TTC549 (cell line): ENCODE results near the gene NANP.
"Not testable (repeated sequence)": the region's sequence is repeated elsewhere in the genome, so short reads cannot be mapped to it uniquely, and the experiment has no call there.

Source experiments
- FAIRE-seq: peaks from 2 replicates; lab custom pipeline; 2012; peaks lifted over from hg19 to GRCh38; lab: Jason Lieb, UNC

NANP gene

DNA sequence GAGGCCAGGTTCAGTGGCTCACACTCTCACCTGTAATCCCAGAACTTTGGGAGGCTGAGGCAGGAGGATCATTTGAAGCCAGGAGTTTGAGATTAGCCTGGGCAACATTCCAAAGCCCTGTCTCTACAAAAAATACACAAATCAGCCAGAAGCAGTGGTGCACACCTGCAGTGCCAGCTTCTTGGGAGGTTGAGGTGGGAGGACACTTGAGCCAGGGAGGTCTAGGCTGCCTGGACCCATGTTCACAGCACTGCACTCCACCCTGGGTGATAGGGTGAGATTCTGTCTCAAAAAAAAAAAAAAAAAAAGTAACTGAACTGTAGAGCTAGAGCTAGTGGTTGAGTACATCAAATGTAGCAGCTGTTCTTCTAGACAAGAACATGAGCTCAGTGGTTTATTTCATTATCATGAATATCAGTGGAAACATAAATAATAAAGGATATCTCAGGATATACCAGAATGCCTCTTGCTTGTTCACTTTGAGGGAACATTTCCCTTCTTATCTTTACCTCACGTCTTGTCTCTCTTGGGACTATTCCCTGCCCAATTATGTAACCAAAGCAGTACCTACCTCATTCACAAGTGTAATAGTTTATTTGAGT, 17.6 kb downstream of the NANP start:
- FAIRE-seq, result no peak

DNA sequence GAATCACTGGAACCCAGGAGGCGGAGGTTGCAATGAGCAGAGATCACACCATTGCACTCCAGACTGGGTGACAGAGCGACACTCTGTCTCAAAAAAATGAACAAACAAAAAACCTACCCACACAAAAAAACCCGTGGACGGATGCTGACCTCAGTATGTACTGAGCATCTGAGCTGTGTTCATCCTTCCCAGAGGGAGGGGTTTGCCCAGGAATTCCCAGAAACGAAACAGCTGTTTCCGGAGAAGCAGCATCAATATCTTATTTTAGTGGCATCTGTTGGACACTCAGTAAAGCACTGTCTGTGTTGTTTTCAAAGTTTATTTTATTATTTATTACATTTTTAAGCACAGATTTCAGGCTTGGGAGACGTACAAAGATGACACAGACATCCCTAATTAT, 18.7 kb downstream of the NANP start:
- no peak for FAIRE-seq

DNA sequence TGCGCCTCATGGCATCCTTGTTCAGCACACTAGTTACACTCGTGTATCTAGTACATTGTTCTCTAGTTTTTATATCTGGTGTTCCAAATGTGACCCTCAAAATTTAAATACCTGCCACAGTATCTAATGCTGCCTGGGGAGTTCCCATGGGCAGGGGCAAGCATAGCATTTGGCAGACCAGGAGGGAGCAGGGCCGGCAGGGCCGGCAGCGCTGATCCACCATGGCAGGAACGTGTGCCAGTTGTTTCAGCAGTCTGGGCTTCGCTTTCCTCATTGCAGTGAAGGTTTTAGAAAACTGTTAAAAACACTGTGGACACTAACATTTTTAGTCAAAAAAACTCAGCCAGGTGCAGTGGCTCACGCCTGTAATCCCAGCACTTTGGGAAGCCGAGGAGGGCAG, 19.2 kb downstream of the NANP start:
- FAIRE-seq, result no peak

DNA sequence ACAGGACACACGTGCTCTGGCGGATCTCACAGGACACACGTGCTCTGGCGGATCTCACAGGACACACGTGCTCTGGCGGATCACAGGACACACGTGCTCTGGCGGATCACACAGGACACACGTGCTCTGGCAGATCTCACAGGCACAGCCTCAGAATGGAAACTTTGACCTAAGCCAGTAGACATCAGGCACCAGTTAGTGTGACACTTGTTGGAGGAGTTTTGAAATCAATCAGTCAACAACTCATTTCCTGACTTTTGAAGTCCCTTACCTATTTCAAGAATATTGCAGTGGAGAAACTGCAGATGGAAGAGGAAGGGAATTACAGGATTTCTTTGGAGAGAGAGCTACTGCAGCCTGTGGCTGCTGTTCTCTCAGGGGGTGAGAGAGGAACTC, 20.9 kb downstream of the NANP start:
- not testable (repeated sequence) for FAIRE-seq

DNA sequence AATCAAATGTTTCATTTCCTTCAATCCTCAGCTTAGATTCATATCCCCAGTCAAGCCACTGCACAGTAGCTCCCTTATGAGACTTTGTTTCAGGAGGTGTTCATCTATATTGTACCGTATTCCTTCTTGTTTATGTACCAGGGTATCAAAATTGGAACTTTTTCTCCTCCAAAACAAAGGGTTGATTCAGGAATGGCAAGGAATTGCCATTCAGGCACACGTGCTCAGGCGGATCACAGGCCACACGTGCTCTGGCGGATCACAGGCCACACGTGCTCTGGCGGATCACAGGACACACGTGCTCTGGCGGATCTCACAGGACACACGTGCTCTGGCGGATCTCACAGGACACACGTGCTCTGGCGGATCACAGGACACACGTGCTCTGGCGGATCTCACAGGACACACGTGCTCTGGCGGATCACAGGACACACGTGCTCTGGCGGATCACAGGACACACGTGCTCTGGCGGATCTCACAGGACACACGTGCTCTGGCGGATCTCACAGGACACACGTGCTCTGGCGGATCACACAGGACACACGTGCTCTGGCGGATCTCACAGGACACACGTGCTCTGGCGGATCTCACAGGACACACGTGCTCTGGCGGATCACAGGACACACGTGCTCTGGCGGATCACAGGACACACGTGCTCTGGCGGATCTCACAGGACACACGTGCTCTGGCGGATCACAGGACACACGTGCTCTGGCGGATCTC, 21.5 kb downstream of the NANP start:
- FAIRE-seq, result not testable (repeated sequence)

DNA sequence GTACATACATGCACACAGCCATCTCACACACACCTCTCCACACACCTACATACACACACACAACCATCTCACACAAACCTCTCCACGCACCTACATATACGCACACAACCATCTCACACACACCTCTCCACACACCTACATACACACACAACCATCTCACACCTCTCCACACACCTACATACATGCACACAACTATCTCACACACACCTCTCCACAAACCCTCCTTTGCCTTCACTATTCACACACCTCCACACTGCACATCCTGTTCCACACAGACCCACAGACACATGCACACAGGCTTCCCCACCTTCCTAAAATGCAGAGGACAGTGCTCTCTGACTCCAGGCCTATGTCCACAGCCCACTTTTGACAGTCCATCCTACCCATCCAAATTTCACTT, 22.2 kb downstream of the NANP start:
- FAIRE-seq, result no peak

DNA sequence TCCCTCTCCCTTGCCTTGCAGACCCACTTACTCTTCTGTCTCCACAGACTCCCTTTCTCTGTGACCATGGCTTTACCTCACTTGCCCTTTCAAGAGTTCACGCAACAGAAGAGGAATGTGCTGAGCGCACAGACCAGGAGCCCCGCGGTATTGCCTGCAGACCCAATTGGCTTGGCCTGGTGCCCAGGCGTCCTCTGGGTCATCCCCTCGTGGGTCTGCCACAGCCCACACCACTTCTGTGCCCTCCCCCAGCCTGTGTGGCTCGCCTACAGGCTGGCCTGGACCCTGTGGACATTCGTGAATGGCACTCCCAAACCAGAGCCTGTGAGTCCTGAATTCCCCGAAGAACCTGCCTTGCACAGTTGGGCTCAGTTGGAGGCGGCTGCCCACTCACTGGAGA, 23.2 kb downstream of the NANP start:
- no peak for FAIRE-seq

DNA sequence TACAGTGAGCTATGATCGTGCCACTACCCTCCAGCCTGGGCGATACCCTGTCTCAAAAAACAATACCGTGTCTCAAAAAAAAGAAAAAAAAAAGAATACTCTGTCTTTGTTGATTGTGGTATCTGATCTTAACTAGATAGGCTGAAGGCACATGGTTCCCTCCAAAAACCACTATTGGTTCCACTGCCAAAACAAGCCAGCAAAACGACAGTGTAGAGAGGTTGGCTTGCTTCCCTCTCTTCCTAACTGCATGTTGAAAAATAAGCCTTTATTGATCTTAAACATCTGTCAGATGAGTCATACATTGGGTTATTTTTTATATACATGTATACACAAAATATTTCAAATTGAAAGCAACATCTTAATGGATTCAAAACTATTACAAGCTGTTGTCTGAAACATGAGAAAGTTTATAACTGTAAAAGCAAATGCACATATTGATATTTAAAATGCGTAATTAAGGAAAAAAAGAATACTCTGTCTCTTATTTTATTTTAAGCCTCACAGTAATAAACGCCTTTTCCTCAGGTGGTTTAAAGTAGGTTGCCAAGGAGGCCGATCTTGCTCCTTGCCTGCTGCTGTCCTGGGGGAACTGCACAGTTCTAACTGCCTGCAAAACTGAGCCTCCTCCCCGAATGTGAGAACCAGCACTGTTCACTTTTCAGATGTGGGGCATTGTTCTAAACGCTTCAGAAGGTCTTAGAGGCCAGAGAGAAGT, 31.5 kb downstream of the NANP start:
- no peak for FAIRE-seq

DNA sequence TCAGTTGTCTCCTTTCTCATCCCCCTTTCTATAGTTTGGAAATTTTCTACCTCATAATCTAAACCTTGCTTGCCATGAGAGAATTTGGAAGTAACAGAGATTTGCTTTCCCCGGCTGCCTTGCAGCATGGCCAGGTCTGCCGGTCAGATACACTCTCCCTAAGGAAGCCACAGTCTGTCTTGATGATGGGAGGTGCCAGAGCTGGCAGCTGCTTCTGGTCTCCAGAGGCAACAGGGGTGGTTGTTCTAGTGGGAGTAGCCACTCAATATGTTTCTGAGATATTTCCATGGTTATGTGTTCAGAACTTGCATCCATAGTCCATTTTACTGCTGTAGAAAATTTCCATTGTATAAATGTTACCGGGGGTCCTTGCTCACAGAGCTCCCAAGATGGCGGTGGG, 33.0 kb downstream of the NANP start:
- not testable (repeated sequence) for FAIRE-seq

DNA sequence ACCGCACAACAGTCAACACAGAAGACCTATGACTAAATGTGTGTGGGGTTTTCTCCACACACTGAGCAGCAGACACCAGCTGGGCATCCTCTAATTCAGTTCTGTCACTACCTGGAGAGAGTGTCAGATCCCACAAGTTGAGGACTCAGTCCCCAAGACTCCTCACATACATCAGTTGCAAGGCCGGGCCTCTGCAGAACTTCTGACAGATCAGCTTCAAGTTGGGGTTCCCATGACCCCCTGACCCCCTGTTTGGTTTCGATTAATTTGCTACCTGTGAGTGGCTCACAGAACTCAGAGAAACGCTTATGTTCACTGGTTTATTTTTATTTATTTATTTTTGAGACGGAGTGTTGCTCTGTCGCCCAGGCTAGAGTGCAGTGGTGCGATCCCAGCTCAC, 35.3 kb downstream of the NANP start:
- FAIRE-seq, result no peak

DNA sequence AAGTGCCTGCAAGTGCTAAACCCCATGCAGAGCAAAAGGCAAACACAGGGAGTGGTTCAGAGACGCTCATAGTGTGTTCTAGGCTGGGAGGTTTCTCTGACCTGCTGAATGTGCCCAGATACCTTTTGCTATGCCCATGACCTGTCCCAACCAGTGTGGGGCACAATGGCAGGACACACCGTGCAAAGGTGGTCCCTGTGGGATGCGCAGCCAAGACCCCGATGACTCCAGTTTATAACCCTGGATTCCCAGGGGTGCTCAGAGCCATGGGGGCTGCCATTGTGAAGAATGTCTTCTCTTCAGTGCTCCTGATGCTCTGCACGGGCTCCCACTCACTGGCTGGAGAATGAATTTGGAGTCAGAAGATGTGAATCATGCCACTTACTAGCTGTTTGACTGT, 36.3 kb downstream of the NANP start:
- no peak for FAIRE-seq

DNA sequence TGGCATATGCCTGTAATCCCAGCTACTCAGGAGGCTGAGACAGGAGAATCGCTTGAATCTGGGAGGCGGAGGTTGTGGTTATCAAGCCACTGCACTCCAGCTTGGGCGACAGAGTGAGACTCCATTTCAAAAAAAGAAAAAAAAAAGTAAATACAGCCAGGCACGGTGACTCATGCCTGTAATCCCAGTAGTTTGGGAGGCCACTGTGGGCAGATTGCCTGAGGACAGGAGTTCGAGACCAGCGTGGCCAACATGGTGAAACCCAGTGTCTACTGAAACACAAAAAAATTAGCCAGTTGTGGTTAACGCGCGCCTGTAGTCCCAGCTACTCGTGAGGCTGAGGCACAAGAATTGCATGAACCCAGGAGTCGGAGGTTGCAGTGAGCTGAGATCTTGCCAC, 36.9 kb downstream of the NANP start:
- no peak for FAIRE-seq

DNA sequence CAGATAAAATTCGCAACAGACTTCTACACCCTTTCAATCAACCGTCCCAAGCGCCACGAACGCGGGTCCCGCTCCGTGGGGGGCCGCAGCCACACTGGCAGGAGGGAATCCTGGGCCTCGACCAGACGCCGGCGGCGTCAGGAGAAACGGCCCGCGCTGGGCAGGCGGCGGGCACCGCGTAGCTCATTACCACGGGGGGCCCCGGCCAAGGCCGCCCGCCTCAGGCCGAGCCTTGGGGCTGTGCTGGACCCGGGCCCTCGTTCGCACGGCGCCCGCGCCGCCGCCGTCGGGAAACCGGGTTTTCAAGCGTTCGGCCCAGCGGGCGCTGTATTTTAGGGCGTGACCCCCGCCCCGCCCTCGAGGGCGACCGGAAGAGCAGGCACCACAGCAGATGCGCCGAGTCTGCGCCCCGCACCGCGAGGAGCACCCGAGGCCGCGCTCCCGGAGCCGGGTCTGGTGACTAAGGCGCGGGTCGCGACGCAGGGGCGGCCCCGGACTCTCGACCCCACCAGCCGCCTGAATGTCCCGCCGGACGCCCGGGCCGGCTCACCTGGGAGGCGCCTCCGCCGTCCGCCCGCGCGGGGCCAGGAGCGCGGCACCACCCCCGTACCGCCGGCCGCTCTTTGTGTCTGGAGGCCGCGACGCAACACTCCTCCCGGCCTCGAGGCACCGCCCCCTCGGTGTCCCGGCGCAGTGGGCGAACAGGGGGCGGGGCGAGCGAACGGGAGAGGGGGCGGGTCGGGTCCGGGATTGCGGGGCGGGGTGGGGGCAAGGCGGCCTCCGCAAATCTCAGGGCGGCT, 38.7 kb downstream of the NANP start, which contains the start of gene NINL:
TSS of gene NINL (minus strand) at position 627 of the 800 bp plus-strand sequence. CDS start 58,944 bp downstream, outside the sequence.
- no peak for FAIRE-seq

DNA sequence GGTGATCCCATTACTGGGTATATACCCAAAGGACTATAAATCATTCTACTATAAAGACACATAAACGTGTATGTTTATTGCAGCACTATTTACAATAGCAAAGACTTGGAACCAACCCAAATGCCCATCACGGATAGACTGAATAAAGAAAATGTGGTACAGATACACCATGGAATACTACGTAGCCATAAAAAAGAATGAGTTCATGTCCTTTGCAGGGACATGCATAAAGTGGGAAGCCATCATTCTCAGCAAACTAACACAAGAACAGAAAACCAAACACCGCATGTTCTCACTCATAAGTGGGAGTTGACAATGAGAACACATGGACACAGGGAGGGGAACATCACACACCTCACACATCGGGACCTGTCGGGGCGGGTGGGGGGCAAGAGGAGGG, 40.2 kb downstream of the NANP start:
- not testable (repeated sequence) for FAIRE-seq

DNA sequence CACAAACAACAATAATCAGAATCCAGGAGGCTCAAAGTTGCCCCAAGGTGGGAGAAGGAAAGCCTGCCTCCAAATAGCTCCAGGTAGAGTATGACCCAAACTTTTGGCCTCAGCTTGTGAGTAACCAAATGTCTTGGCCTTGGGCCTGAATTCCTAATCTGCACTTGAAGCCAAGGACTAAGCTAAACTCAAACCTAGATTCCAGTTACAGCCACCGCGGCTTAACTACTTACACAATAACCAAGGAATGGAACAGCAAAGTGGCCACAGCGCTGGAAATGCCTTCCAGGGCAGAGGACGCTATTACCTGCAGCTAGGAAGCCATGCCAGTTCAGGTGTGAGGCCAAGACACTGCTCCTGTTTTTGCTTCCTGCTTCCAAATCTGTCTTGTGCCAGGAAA, 43.1 kb downstream of the NANP start:
- FAIRE-seq, result no peak

DNA sequence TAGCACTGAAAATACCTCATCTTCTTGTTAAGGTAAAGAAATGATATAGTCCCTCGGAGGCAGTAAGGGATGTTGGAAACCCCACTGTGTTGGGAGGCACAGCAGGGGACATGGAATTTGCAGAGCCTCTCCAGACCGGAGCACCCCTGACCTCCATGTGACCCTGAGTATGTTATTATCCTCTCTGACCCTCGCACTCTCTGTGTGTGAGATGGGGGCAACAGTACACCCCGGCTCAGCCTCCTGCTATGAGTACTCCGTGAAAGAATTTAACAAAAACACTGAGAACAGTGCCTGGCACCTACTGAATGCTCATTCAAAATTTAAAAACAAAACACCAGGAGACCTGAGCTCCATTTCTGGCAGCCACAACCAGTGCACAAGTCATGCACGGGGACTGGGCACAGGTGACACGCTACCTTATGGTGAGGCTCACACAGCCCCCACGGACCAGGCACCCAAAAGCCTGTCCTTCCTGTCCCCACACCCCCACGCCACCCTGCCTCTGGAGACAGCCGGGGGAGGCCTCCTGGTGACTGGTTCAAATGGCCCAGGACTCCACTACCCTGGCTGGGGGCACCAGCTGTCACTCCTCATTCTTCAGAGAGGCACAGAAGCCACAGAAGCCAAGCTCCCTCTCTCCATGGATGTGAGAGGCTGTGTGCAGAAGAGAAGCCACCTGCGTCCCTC, 44.6 kb downstream of the NANP start:
- FAIRE-seq, result no peak

DNA sequence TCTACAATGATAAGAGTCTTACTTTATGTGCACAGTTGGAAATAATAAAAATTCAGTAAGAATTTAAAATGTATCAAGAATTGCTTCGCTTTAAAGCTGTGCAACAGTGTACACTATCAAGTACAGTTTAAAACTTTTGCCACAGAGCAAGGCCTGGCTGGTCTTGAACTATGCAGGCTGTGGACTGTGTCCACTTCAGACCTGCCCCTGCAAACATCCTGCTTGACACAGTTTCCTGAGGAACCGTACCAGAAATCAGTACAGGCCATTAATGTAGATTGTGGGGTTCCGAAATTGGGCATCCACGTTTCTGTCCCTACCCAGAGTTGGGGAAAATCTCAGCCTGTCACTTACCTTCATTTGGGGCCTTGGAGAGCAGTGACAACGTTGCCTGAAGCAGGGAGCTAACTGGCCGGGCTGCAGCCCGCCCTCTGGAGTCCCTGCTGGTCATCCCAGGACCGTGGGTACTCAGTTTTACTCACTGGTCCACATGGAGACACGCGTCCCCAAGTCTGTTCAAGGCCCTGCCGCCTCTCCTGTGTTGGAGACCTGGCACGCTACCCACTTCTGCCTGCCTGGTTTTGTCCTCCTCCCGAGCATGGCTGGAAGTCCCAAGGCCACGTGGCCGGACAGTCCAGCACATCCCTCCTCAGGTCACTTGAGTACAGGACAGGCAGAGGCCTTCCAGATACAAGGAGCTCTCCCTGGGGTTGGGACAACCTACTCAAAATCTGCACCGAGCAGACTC, 46.9 kb downstream of the NANP start:
- no peak for FAIRE-seq

DNA sequence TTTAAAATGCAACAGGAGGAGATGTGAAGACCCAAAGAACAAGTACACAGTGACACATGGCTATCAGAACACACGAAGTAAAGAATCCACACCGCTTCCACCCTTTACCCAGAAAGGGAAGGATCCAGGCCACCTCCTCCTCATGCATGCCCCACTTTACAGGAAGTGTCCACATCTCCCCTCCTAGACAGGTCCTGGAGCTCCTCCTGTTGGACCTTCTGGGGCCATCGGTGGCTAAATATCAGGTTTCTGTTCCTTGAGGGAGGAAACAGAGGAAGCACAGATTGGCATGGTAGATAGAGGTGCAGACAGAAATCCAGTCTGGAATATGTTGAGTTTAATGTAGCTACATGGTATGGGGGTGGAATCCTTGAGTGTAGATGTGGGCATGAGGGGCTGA, 49.4 kb downstream of the NANP start:
- no peak for FAIRE-seq

DNA sequence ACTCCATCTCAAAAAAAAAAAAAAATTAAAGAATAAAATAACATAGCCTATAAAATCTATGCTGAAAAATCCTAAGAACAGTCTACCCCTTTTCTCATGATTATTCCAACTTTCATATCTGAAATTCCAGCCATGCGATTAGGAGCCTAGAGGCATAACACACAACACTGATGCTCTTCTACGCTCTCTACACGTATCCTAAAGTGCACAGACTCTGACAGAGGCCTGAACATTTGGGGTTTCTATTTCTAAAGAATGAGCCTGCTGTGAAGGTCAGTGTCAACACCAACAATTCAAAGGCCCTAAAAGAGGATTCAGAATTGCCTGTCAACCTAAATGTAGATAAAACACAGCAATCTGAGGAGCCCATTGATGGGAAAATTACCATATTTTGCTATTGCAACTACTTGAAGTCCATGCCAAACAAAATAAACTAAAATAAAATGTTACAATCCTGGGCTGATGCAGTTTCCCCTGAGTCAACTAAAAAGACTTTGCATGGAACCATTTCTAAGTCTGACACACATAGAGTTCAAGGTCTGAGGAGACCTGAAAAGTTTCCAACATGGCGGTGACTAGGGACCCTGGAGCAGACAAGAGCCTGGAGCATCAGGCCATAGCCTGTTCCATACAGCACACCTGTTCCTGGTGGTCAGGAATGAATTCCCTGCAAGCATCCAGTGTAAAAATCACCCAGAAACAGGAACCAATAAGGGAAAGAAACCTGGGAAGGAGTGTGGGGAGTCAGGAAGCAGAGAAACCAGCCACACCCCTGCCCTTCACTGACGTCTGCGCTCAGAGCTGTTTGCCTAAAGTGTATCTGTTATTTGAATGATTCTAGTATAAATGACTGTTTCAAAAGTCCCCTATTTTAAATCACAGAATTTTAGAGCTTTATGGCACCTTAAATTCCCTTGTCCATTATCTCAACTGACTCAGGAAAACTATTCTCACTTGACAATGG, 50.2 kb downstream of the NANP start:
- FAIRE-seq, result no peak

DNA sequence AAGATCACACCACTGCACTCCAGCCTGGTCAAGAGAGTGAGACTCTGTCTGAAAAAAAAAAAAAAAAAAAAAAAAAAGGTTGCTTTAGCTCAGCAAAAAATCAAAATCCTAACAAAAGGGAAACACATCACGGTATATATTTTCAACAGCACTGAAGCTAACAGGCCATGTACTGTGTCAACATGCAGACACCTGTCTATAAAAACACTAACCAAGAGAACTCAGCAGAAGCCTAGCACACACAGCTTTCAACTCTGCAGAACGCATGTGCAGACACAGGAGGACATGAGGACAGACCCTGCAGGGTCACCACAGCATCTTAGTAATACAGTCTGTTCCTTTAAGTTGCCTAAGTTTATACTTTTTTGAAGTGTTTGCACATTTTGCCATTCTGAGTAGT, 52.0 kb downstream of the NANP start:
- no peak for FAIRE-seq
